Common myeloid progenitor, CD34-positive (primary cell): Measurements from ENCODE around the gene STAC2.
"Not testable (repeated sequence)": the region's sequence is repeated elsewhere in the genome, so short reads cannot be mapped to it uniquely, and the experiment has no call there.

Experiments used
- CTCF ChIA-PET: fragments of 350-600 bp; sonication (Branson Sonifier 250); formaldehyde crosslinking; loops from one replicate; lab custom pipeline; 2021; ENCODE audit warnings: antibody characterized with exemption; lab: Charles Lee
- POLR2A ChIA-PET: fragments of 350-600 bp; sonication (Branson Sonifier 250); formaldehyde crosslinking; loops from one replicate; lab custom pipeline; 2021; ENCODE audit warnings: antibody characterized with exemption; lab: Charles Lee
- DNase-seq, 3 donors: peaks; one replicate each; pipeline versions ENCODE4 v3.0.0 to v3.0.0-alpha.2; 2013
- H3K27ac ChIP-seq, 2 experiments: 1 replicate in 1 of 2; 2 replicates in 1 of 2; pipeline ENCODE4 v1.7.0; 2013; ENCODE audit warnings: inconsistent platforms in 2 of 2, low read length in 2 of 2, mild to moderate bottlenecking in 2 of 2, low read depth in 1 of 2, moderate library complexity in 1 of 2; ENCODE audit not compliant: severe bottlenecking in 2 of 2, insufficient read depth in 1 of 2, poor library complexity in 1 of 2
- H3K27me3 ChIP-seq, 5 experiments: replicated peaks in 2 of 5; 1 replicate in 3 of 5; 2 replicates in 2 of 5; pipeline versions ENCODE4 v1.6.1 to v1.7.0; 2013; ENCODE audit warnings: low read length in 4 of 5, mild to moderate bottlenecking in 2 of 5, moderate library complexity in 2 of 5, inconsistent platforms in 1 of 5; ENCODE audit not compliant: insufficient read depth in 5 of 5, control insufficient read depth in 4 of 5
- H3K36me3 ChIP-seq, 4 experiments: 1 replicate in 2 of 4; 2 replicates in 2 of 4; pipeline versions ENCODE4 v1.6.1 to v1.7.0; 2013; ENCODE audit warnings: low read length in 3 of 4, control low read depth in 1 of 4, mild to moderate bottlenecking in 1 of 4; ENCODE audit not compliant: control insufficient read depth in 4 of 4, insufficient read depth in 4 of 4
- H3K4me1 ChIP-seq, 4 experiments: 1 replicate in 3 of 4; 2 replicates in 1 of 4; pipeline versions ENCODE4 v1.6.1 to v1.7.1; 2013; ENCODE audit warnings: low read length in 3 of 4, mild to moderate bottlenecking in 3 of 4, control low read depth in 1 of 4, inconsistent platforms in 1 of 4, moderate library complexity in 1 of 4; ENCODE audit not compliant: control insufficient read depth in 4 of 4, insufficient read depth in 4 of 4; ENCODE audit errors: control extremely low read depth in 1 of 4
- H3K4me3 ChIP-seq, 7 experiments: 1 replicate in 4 of 7; 2 replicates in 3 of 7; pipeline versions ENCODE4 v1.5.1 to v1.7.0; 2013; ENCODE audit warnings: mild to moderate bottlenecking in 7 of 7, low read length in 6 of 7, moderate library complexity in 6 of 7, inconsistent platforms in 2 of 7, low read depth in 2 of 7, control low read depth in 1 of 7; ENCODE audit not compliant: insufficient read depth in 4 of 7, control insufficient read depth in 1 of 7; ENCODE audit errors: extremely low read depth in 1 of 7
- H3K9me3 ChIP-seq, 5 experiments: 1 replicate in 4 of 5; 2 replicates in 1 of 5; pipeline versions ENCODE4 v1.6.1 to v1.7.1; 2013; ENCODE audit warnings: low read length in 4 of 5, mild to moderate bottlenecking in 2 of 5, inconsistent platforms in 1 of 5, low read depth in 1 of 5, moderate library complexity in 1 of 5; ENCODE audit not compliant: control insufficient read depth in 4 of 5, insufficient read depth in 2 of 5; ENCODE audit errors: control extremely low read depth in 1 of 5
- WGBS: methylation state at CpG from one replicate; pipeline ENCODE4 v1.1.5; 2013; ENCODE audit not compliant: insufficient coverage; 5-methylcytosine and 5-hydroxymethylcytosine counted together

The STAC2 gene

GRCh38 chr17:39169101-39169500 lies 56.6 kb downstream of the STAC2 start:
- ChIA-PET POLR2A (no interaction called here), CTCF (interaction anchor here (1.2 to 8.7 kb wide), 4 partner anchors 8 to 186 kb away, joined by 3 to 96 read pairs (median 46); partner anchors contain the start of gene PLXDC1)
- Histone ChIP-seq H3K9me3 (no peaks in the 10 kb centered on the region), H3K36me3 (no peaks in the 10 kb centered on the region), H3K4me3 (no peak overlapping the region), H3K27ac (no peak overlapping the region), H3K4me1 (peaks cover 22 to 85% (median 74%) of the 10 kb centered on the region in 4 experiments), H3K27me3 (no peaks in the 10 kb centered on the region)
- peak in 2 of 3 donors; percentile 27 to 33 for DNase-seq
- 71% methylated on average over 14 of the region's 14 CpGs for WGBS

DNA sequence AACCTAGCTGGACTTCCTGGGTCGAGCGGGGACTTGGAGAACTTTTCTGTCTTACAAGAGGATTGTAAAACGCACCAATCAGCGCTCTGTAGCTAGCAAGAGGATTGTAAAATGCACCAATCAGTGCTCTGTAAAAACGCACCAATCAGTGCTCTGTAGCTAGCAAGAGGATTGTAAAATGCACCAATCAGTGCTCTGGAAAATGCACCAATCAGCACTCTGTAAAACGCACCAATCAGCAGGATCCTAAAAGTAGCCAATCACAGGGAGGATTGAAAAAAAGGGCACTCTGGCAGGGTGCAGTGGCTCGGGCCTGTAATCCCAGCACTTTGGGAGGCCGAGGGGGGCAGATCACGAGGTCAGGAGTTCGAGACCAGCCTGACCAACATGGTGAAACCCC lies 57.2 kb downstream of the STAC2 start:
- POLR2A ChIA-PET, H3K9me3 ChIP-seq, H3K27ac ChIP-seq, DNase-seq, H3K4me3 ChIP-seq, H3K27me3 ChIP-seq, H3K36me3 ChIP-seq: not testable (repeated sequence)
- 98% methylated on average over 10 of the region's 10 CpGs for WGBS
- peaks cover 22 to 81% (median 71%) of the 10 kb centered on the region in 4 experiments for H3K4me1 ChIP-seq
- CTCF ChIA-PET = interaction anchor here (0.7 to 8.7 kb wide), 4 partner anchors 10 to 185 kb away, joined by 3 to 96 read pairs (median 44); partner anchors contain the start of gene PLXDC1

- H3K36me3 ChIP-seq = no peaks in the 10 kb centered on the region
- CTCF ChIA-PET = interaction anchor here (0.6 to 8.6 kb wide), 3 partner anchors 10 to 174 kb away, joined by 3 to 96 read pairs (median 5); partner anchors contain the start of gene PLXDC1
These were observed 58.3 kb downstream of the STAC2 start for GRCh38 chr17:39167476-39167875.

GRCh38 chr17:39166437-39167335 lies 59.1 kb downstream of the STAC2 start:
- H3K4me1 ChIP-seq = peaks cover 18 to 64% (median 56%) of the 10 kb centered on the region in 4 experiments
- CTCF ChIA-PET = interaction anchor here (0.7 to 8.6 kb wide), 5 partner anchors 8 to 78 kb away, joined by 3 to 96 read pairs (median 5); partner anchors contain the start of gene PLXDC1
- DNase-seq = peak in 2 of 3 donors; percentile 45 to 58
- WGBS = 20% methylated on average over 6 of the region's 7 CpGs
- no peaks in the 10 kb centered on the region for H3K9me3 ChIP-seq
- H3K27ac ChIP-seq = no peak overlapping the region
- H3K36me3 ChIP-seq = no peaks in the 10 kb centered on the region
- no peaks in the 10 kb centered on the region for H3K27me3 ChIP-seq
- peak overlapping the region in 5 of 7 experiments; percentile 46 to 98 (median 77) for H3K4me3 ChIP-seq
- POLR2A ChIA-PET = no interaction called here

More at GRCh38 chr17:39167476-39167875, 58.3 kb downstream of the STAC2 start:
- Histone ChIP-seq H3K4me3 (peak overlapping the region in 4 of 7 experiments; percentile 26 to 98 (median 44)), H3K4me1 (peaks cover 22 to 72% (median 62%) of the 10 kb centered on the region in 4 experiments), H3K27me3 (no peaks in the 10 kb centered on the region), H3K27ac (no peak overlapping the region), H3K9me3 (no peaks in the 10 kb centered on the region)
- POLR2A ChIA-PET = interaction anchor here (0.6 kb wide), 1 partner anchor 48 kb away, joined by 5 read pairs; no protein-coding TSS in a partner anchor
- WGBS = 33% methylated on average over 1 of the region's 2 CpGs
- DNase-seq = peak; percentile 81 to 97 (median 96)

GRCh38 chr17:39165841-39166349 lies 59.9 kb downstream of the STAC2 start, which contains the start of gene ARL5C:
Gene ARL5C (minus strand): TSS chr17:39166161. CDS start chr17:39165760, 401 bp downstream.
- H3K27ac ChIP-seq = no peak within 1 kb of the TSS
- ChIA-PET POLR2A (no interaction called here), CTCF (interaction anchor here (0.7 to 8.6 kb wide), 7 partner anchors 9 to 181 kb away, joined by 3 to 96 read pairs (median 7); partner anchors contain the start of gene PLXDC1)
- H3K27me3 ChIP-seq = no peaks in the 10 kb centered on the region
- H3K4me3 ChIP-seq = peak within 1 kb of the TSS; percentile 47 to 98 (median 77)
- peaks cover 18 to 66% (median 57%) of the 10 kb centered on the region in 4 experiments for H3K4me1 ChIP-seq
- DNase-seq = no peak
- no peaks in the 10 kb centered on the region for H3K9me3 ChIP-seq
- H3K36me3 ChIP-seq = no peaks in the 10 kb centered on the region
- 31% methylated on average over 17 of the region's 17 CpGs for WGBS

GRCh38 chr17:39165178-39165840 lies 60.4 kb downstream of the STAC2 start:
- DNase-seq = no peak
- H3K4me3 ChIP-seq = peak overlapping the region; percentile 28 to 98 (median 77)
- peaks cover 18 to 61% (median 53%) of the 10 kb centered on the region in 4 experiments for H3K4me1 ChIP-seq
- H3K27ac ChIP-seq = no peak overlapping the region
- H3K9me3 ChIP-seq = no peaks in the 10 kb centered on the region
- CTCF ChIA-PET = interaction anchor here (0.6 to 8.6 kb wide), 21 partner anchors 10 to 198 kb away, joined by 3 to 96 read pairs (median 4); partner anchors contain the start of genes FBXO47 and PLXDC1
- H3K27me3 ChIP-seq = no peaks in the 10 kb centered on the region
- no peaks in the 10 kb centered on the region for H3K36me3 ChIP-seq
- 4% methylated on average over 48 of the region's 51 CpGs for WGBS
- POLR2A ChIA-PET = interaction anchor here (1.0 to 1.4 kb wide), 2 partner anchors 10 to 12 kb away, joined by 3 to 7 read pairs; no protein-coding TSS in a partner anchor
